ENCODE data around the gene AURKA.
A peak's percentile ranks its signal among the peaks of the same experiment; 100 is the strongest.

The AURKA gene

GRCh38 chr20:56392132-56392880 is at the start of gene AURKA, which contains the start of gene CSTF1:
Gene AURKA, minus strand, starts transcription at chr20:56392215. Its CDS starts 4,018 bp downstream, at chr20:56388197.
Gene CSTF1, plus strand, starts transcription at chr20:56392645. Its CDS starts 2,908 bp downstream, at chr20:56395553.
- no peak for TF ChIP-seq CTCF (IDR thresholded peaks at IDR 0.05; ENCODE audit: control insufficient read depth, insufficient read depth, low read depth, low read length, missing control alignments)
- H3K4me3 ChIP-seq (ENCODE audit: control insufficient read depth, low read depth, low read length): peak within 1 kb of the TSS; percentile 89
- peak; percentile 98 for DNase-seq (ENCODE audit: low read depth)

GRCh38 chr20:56440346-56441007 is 48.5 kb upstream of the AURKA start:
- DNase-seq (ENCODE audit: low read depth): no peak
- TF ChIP-seq CTCF (IDR thresholded peaks at IDR 0.05; ENCODE audit: control insufficient read depth, insufficient read depth, low read depth, low read length, missing control alignments): no peak
- H3K4me3 ChIP-seq (ENCODE audit: control insufficient read depth, low read depth, low read length): no peak overlapping the region

GRCh38 chr20:56439771-56440291 is 47.8 kb upstream of the AURKA start:
- no peak for TF ChIP-seq CTCF (IDR thresholded peaks at IDR 0.05; ENCODE audit: control insufficient read depth, insufficient read depth, low read depth, low read length, missing control alignments)
- DNase-seq (ENCODE audit: low read depth): peak; percentile 95
- H3K4me3 ChIP-seq (ENCODE audit: control insufficient read depth, low read depth, low read length): no peak overlapping the region

GRCh38 chr20:56438284-56438683 is 46.3 kb upstream of the AURKA start:
- no peak for TF ChIP-seq CTCF (IDR thresholded peaks at IDR 0.05; ENCODE audit: control insufficient read depth, insufficient read depth, low read depth, low read length, missing control alignments)
- no peak for DNase-seq (ENCODE audit: low read depth)
- no peak overlapping the region for H3K4me3 ChIP-seq (ENCODE audit: control insufficient read depth, low read depth, low read length)

- no peak for DNase-seq (ENCODE audit: low read depth)
- no peak for TF ChIP-seq CTCF (IDR thresholded peaks at IDR 0.05; ENCODE audit: control insufficient read depth, insufficient read depth, low read depth, low read length, missing control alignments)
- no peak overlapping the region for H3K4me3 ChIP-seq (ENCODE audit: control insufficient read depth, low read depth, low read length)
Observed at GRCh38 chr20:56437196-56437960, 45.4 kb upstream of the AURKA start.

GRCh38 chr20:56433880-56434255 is 41.9 kb upstream of the AURKA start:
- no peak for TF ChIP-seq CTCF (IDR thresholded peaks at IDR 0.05; ENCODE audit: control insufficient read depth, insufficient read depth, low read depth, low read length, missing control alignments)
- peak; percentile 60 for DNase-seq (ENCODE audit: low read depth)
- H3K4me3 ChIP-seq (ENCODE audit: control insufficient read depth, low read depth, low read length): no peak overlapping the region

Measured in AG09309 (cell line).